ENCODE results near the gene IL1RAPL2. TPM values are rescaled to one million over a fixed set of nuclear protein-coding genes. Genes with fewer than 3 reads are reported as not detected.

The IL1RAPL2 gene
- total RNA-seq, 1 donor, result not detected

- no peak for TF ChIP-seq CTCF (IDR thresholded peaks at IDR 0.05; ENCODE audit: extremely low read depth, low read depth, low read length)
- no peaks in the 10 kb centered on the region for H4K20me1 ChIP-seq (ENCODE audit: insufficient read depth, low read length)
- no peak for DNase-seq (ENCODE audit: insufficient read length, low spot score, missing footprints)
- no peak overlapping the region for H3K4me2 ChIP-seq (ENCODE audit: insufficient read depth, low read length)
- H3K27ac ChIP-seq (ENCODE audit: low read depth, low read length), result no peak overlapping the region
- H3K79me2 ChIP-seq (ENCODE audit: insufficient read depth, low read length), result no peaks in the 10 kb centered on the region
- H3K4me1 ChIP-seq (ENCODE audit: insufficient read depth, low read length), result no peaks in the 10 kb centered on the region
- no peaks in the 10 kb centered on the region for H3K36me3 ChIP-seq (ENCODE audit: insufficient read depth, low read length)
- H3K4me3 ChIP-seq (ENCODE audit: insufficient read depth, low read length), result no peak overlapping the region
- no peaks in the 10 kb centered on the region for H3K9me3 ChIP-seq (ENCODE audit: low read depth, low read length)
- no peak overlapping the region for H2AFZ ChIP-seq (ENCODE audit: low read length)
- peaks cover 4% of the 10 kb centered on the region for H3K27me3 ChIP-seq (ENCODE audit: insufficient read depth, low read length)
Observed at GRCh38 chrX:105134273-105134672, 568.3 kb downstream of the IL1RAPL2 start.

- Histone ChIP-seq H3K4me2 (ENCODE audit: insufficient read depth, low read length) (no peak overlapping the region), H3K4me3 (ENCODE audit: insufficient read depth, low read length) (no peak overlapping the region), H3K27me3 (ENCODE audit: insufficient read depth, low read length) (peaks cover 4% of the 10 kb centered on the region), H3K36me3 (ENCODE audit: insufficient read depth, low read length) (no peaks in the 10 kb centered on the region), H3K4me1 (ENCODE audit: insufficient read depth, low read length) (no peaks in the 10 kb centered on the region), H4K20me1 (ENCODE audit: insufficient read depth, low read length) (no peaks in the 10 kb centered on the region), H3K9me3 (ENCODE audit: low read depth, low read length) (no peaks in the 10 kb centered on the region), H3K27ac (ENCODE audit: low read depth, low read length) (no peak overlapping the region), H3K79me2 (ENCODE audit: insufficient read depth, low read length) (no peaks in the 10 kb centered on the region), H2AFZ (ENCODE audit: low read length) (no peak overlapping the region)
- TF ChIP-seq CTCF (IDR thresholded peaks at IDR 0.05; ENCODE audit: extremely low read depth, low read depth, low read length), result no peak
- no peak for DNase-seq (ENCODE audit: insufficient read length, low spot score, missing footprints)
Observed at GRCh38 chrX:105136786-105137185, 570.8 kb downstream of the IL1RAPL2 start.

GRCh38 chrX:105150036-105150435 lies 584.0 kb downstream of the IL1RAPL2 start:
- no peaks in the 10 kb centered on the region for H3K9me3 ChIP-seq (ENCODE audit: low read depth, low read length)
- H2AFZ ChIP-seq (ENCODE audit: low read length), result no peak overlapping the region
- H3K27ac ChIP-seq (ENCODE audit: low read depth, low read length), result no peak overlapping the region
- H3K4me1 ChIP-seq (ENCODE audit: insufficient read depth, low read length), result no peaks in the 10 kb centered on the region
- H3K4me3 ChIP-seq (ENCODE audit: insufficient read depth, low read length), result no peak overlapping the region
- no peak for TF ChIP-seq CTCF (IDR thresholded peaks at IDR 0.05; ENCODE audit: extremely low read depth, low read depth, low read length)
- H3K27me3 ChIP-seq (ENCODE audit: insufficient read depth, low read length), result no peaks in the 10 kb centered on the region
- no peaks in the 10 kb centered on the region for H3K36me3 ChIP-seq (ENCODE audit: insufficient read depth, low read length)
- H4K20me1 ChIP-seq (ENCODE audit: insufficient read depth, low read length), result no peaks in the 10 kb centered on the region
- DNase-seq (ENCODE audit: insufficient read length, low spot score, missing footprints), result no peak
- H3K4me2 ChIP-seq (ENCODE audit: insufficient read depth, low read length), result no peak overlapping the region
- no peaks in the 10 kb centered on the region for H3K79me2 ChIP-seq (ENCODE audit: insufficient read depth, low read length)

- no peaks in the 10 kb centered on the region for H3K4me1 ChIP-seq (ENCODE audit: insufficient read depth, low read length)
Observed at GRCh38 chrX:105150557-105150956, 584.6 kb downstream of the IL1RAPL2 start.

More at GRCh38 chrX:105150557-105150956, 584.6 kb downstream of the IL1RAPL2 start:
- Histone ChIP-seq H3K27ac (ENCODE audit: low read depth, low read length) (no peak overlapping the region), H2AFZ (ENCODE audit: low read length) (no peak overlapping the region), H3K27me3 (ENCODE audit: insufficient read depth, low read length) (no peaks in the 10 kb centered on the region), H3K79me2 (ENCODE audit: insufficient read depth, low read length) (no peaks in the 10 kb centered on the region), H4K20me1 (ENCODE audit: insufficient read depth, low read length) (no peaks in the 10 kb centered on the region), H3K36me3 (ENCODE audit: insufficient read depth, low read length) (no peaks in the 10 kb centered on the region), H3K4me2 (ENCODE audit: insufficient read depth, low read length) (no peak overlapping the region), H3K4me3 (ENCODE audit: insufficient read depth, low read length) (no peak overlapping the region), H3K9me3 (ENCODE audit: low read depth, low read length) (no peaks in the 10 kb centered on the region)
- DNase-seq (ENCODE audit: insufficient read length, low spot score, missing footprints), result no peak
- no peak for TF ChIP-seq CTCF (IDR thresholded peaks at IDR 0.05; ENCODE audit: extremely low read depth, low read depth, low read length)
